Measurements from ENCODE around the gene CPNE6.

DNA sequence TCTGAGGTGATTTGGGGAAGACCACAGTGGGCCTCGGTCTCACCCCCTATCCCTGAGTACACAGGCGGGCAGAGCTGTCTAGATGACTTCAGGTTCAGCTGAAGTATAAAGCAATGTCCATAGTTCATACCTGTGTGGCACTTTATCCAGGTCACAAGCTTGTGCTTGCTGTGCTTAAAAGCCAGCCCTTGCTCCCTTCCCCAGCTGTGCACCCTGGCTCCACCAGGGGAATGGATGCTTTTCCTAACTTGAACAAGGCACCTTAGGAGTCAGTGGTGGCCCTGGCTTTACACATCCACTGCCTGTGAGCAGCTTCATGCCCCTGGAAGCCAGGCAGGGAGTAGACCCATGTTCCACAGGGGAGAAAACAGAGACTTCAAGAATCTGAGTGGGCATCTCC lies 14.1 kb upstream of the CPNE6 start:
- TF ChIP-seq FOSL1 (IDR thresholded peaks at IDR 0.05; ENCODE audit: low read depth) (no peak), EZH2 (IDR thresholded peaks at IDR 0.05) (no peak), CEBPB (IDR thresholded peaks at IDR 0.05; ENCODE audit: low read depth) (no peak)

All from HCT116 (cell line).